ENCODE data around the gene PHETA2.

Gene PHETA2

GRCh38 chr22:42080287-42080686 lies 6.2 kb downstream of the PHETA2 start:
- H3K4me1 ChIP-seq (ENCODE audit: control extremely low read depth in 1 of 4, control insufficient read depth in 4 of 4, insufficient read depth in 4 of 4, low read length in 3 of 4), result peaks cover 5 to 19% (median 11%) of the 10 kb centered on the region in 4 experiments
- H3K36me3 ChIP-seq (ENCODE audit: control insufficient read depth in 4 of 4, insufficient read depth in 4 of 4, low read length in 3 of 4), result peaks cover 6 to 45% (median 33%) of the 10 kb centered on the region in 4 experiments
- DNase-seq, result peak in 1 of 3 donors; percentile 10
- peak overlapping the region; percentile 63 to 91 (median 83) for H3K4me3 ChIP-seq (ENCODE audit: control insufficient read depth in 1 of 7, extremely low read depth in 1 of 7, insufficient read depth in 4 of 7, low read depth in 2 of 7, low read length in 6 of 7)
- POLR2A ChIA-PET, result interaction anchor here (2.4 kb wide), 1 partner anchor 9 kb away, joined by 31 read pairs; the partner anchor contains the start of gene NDUFA6
- H3K9me3 ChIP-seq (ENCODE audit: control extremely low read depth in 1 of 5, control insufficient read depth in 4 of 5, insufficient read depth in 2 of 5, low read depth in 1 of 5, low read length in 4 of 5), result peaks cover 0 to 3% (median 0%) of the 10 kb centered on the region in 5 experiments
- no peaks in the 10 kb centered on the region for H3K27me3 ChIP-seq (replicated peaks in 2 of 5; ENCODE audit: control insufficient read depth in 4 of 5, insufficient read depth in 5 of 5, low read length in 4 of 5)
- CTCF ChIA-PET, result interaction anchor here (0.8 to 4.2 kb wide), 3 partner anchors 10 to 37 kb away, joined by 3 to 29 read pairs (median 3); partner anchors contain the start of gene NDUFA6
- peak overlapping the region; percentile 90 to 97 for H3K27ac ChIP-seq (ENCODE audit: insufficient read depth in 1 of 2, low read depth in 1 of 2, low read length in 2 of 2, poor library complexity in 1 of 2, severe bottlenecking in 2 of 2)
- WGBS (ENCODE audit: insufficient coverage), result 0% methylated on average over 7 of the region's 14 CpGs

- Histone ChIP-seq H3K36me3 (ENCODE audit: control insufficient read depth in 4 of 4, insufficient read depth in 4 of 4, low read length in 3 of 4) (peaks cover 12 to 52% (median 43%) of the 10 kb centered on the region in 4 experiments), H3K27ac (ENCODE audit: insufficient read depth in 1 of 2, low read depth in 1 of 2, low read length in 2 of 2, poor library complexity in 1 of 2, severe bottlenecking in 2 of 2) (no peak overlapping the region), H3K4me3 (ENCODE audit: control insufficient read depth in 1 of 7, extremely low read depth in 1 of 7, insufficient read depth in 4 of 7, low read depth in 2 of 7, low read length in 6 of 7) (no peak overlapping the region), H3K9me3 (ENCODE audit: control extremely low read depth in 1 of 5, control insufficient read depth in 4 of 5, insufficient read depth in 2 of 5, low read depth in 1 of 5, low read length in 4 of 5) (no peaks in the 10 kb centered on the region), H3K27me3 (replicated peaks in 2 of 5; ENCODE audit: control insufficient read depth in 4 of 5, insufficient read depth in 5 of 5, low read length in 4 of 5) (no peaks in the 10 kb centered on the region), H3K4me1 (ENCODE audit: control extremely low read depth in 1 of 4, control insufficient read depth in 4 of 4, insufficient read depth in 4 of 4, low read length in 3 of 4) (peaks cover 5 to 19% (median 11%) of the 10 kb centered on the region in 4 experiments)
- DNase-seq, result no peak
- ChIA-PET POLR2A (no interaction called here), CTCF (no interaction called here)
- 100% methylated on average over 3 of the region's 4 CpGs for WGBS (ENCODE audit: insufficient coverage)
Measured at GRCh38 chr22:42083119-42083518, 9.1 kb downstream of the PHETA2 start.

GRCh38 chr22:42084874-42085273 lies 10.8 kb downstream of the PHETA2 start:
- ChIA-PET CTCF (no interaction called here), POLR2A (no interaction called here)
- Histone ChIP-seq H3K27me3 (replicated peaks in 2 of 5; ENCODE audit: control insufficient read depth in 4 of 5, insufficient read depth in 5 of 5, low read length in 4 of 5) (no peaks in the 10 kb centered on the region), H3K9me3 (ENCODE audit: control extremely low read depth in 1 of 5, control insufficient read depth in 4 of 5, insufficient read depth in 2 of 5, low read depth in 1 of 5, low read length in 4 of 5) (peaks cover 0 to 4% (median 0%) of the 10 kb centered on the region in 5 experiments), H3K27ac (ENCODE audit: insufficient read depth in 1 of 2, low read depth in 1 of 2, low read length in 2 of 2, poor library complexity in 1 of 2, severe bottlenecking in 2 of 2) (no peak overlapping the region), H3K36me3 (ENCODE audit: control insufficient read depth in 4 of 4, insufficient read depth in 4 of 4, low read length in 3 of 4) (peaks cover 12 to 57% (median 47%) of the 10 kb centered on the region in 4 experiments), H3K4me1 (ENCODE audit: control extremely low read depth in 1 of 4, control insufficient read depth in 4 of 4, insufficient read depth in 4 of 4, low read length in 3 of 4) (peaks cover 5 to 19% (median 8%) of the 10 kb centered on the region in 4 experiments), H3K4me3 (ENCODE audit: control insufficient read depth in 1 of 7, extremely low read depth in 1 of 7, insufficient read depth in 4 of 7, low read depth in 2 of 7, low read length in 6 of 7) (no peak overlapping the region)
- 88% methylated on average over 5 of the region's 8 CpGs for WGBS (ENCODE audit: insufficient coverage)
- no peak for DNase-seq

- H3K36me3 ChIP-seq (ENCODE audit: control insufficient read depth in 4 of 4, insufficient read depth in 4 of 4, low read length in 3 of 4), result peaks cover 12 to 57% (median 47%) of the 10 kb centered on the region in 4 experiments
Measured at GRCh38 chr22:42086051-42086450, 12.0 kb downstream of the PHETA2 start.

GRCh38 chr22:42090596-42091454 lies 16.8 kb downstream of the PHETA2 start, which contains the start of gene NDUFA6:
Gene NDUFA6, minus strand, starts transcription at chr22:42090772. Its CDS starts 28 bp downstream, at chr22:42090744.
- H3K4me1 ChIP-seq (ENCODE audit: control extremely low read depth in 1 of 4, control insufficient read depth in 4 of 4, insufficient read depth in 4 of 4, low read length in 3 of 4), result peaks cover 2 to 21% (median 13%) of the 10 kb centered on the region in 4 experiments
- DNase-seq, result peak; percentile 99 to 100 (median 100)
- POLR2A ChIA-PET, result interaction anchor here (0.6 to 3.0 kb wide), 8 partner anchors 11 to 353 kb away, joined by 3 to 31 read pairs (median 4); partner anchors contain the start of gene SMDT1
- peak within 1 kb of the TSS; percentile 89 to 97 for H3K27ac ChIP-seq (ENCODE audit: insufficient read depth in 1 of 2, low read depth in 1 of 2, low read length in 2 of 2, poor library complexity in 1 of 2, severe bottlenecking in 2 of 2)
- CTCF ChIA-PET, result interaction anchor here (0.6 to 4.1 kb wide), 17 partner anchors 10 to 444 kb away, joined by 3 to 29 read pairs (median 5); partner anchors contain the start of genes NFAM1, SEPTIN3 and SMDT1
- H3K4me3 ChIP-seq (ENCODE audit: control insufficient read depth in 1 of 7, extremely low read depth in 1 of 7, insufficient read depth in 4 of 7, low read depth in 2 of 7, low read length in 6 of 7), result peak within 1 kb of the TSS; percentile 51 to 99 (median 93)
- no peaks in the 10 kb centered on the region for H3K27me3 ChIP-seq (replicated peaks in 2 of 5; ENCODE audit: control insufficient read depth in 4 of 5, insufficient read depth in 5 of 5, low read length in 4 of 5)
- 0% methylated on average over 53 of the region's 71 CpGs for WGBS (ENCODE audit: insufficient coverage)
- H3K9me3 ChIP-seq (ENCODE audit: control extremely low read depth in 1 of 5, control insufficient read depth in 4 of 5, insufficient read depth in 2 of 5, low read depth in 1 of 5, low read length in 4 of 5), result peaks cover 0 to 4% (median 0%) of the 10 kb centered on the region in 5 experiments
- H3K36me3 ChIP-seq (ENCODE audit: control insufficient read depth in 4 of 4, insufficient read depth in 4 of 4, low read length in 3 of 4), result peaks cover 6 to 24% (median 14%) of the 10 kb centered on the region in 4 experiments

More at GRCh38 chr22:42086051-42086450, 12.0 kb downstream of the PHETA2 start:
- ChIA-PET CTCF (no interaction called here), POLR2A (no interaction called here)
- no peak overlapping the region for H3K27ac ChIP-seq (ENCODE audit: insufficient read depth in 1 of 2, low read depth in 1 of 2, low read length in 2 of 2, poor library complexity in 1 of 2, severe bottlenecking in 2 of 2)
- DNase-seq, result no peak
- no peak overlapping the region for H3K4me3 ChIP-seq (ENCODE audit: control insufficient read depth in 1 of 7, extremely low read depth in 1 of 7, insufficient read depth in 4 of 7, low read depth in 2 of 7, low read length in 6 of 7)
- H3K9me3 ChIP-seq (ENCODE audit: control extremely low read depth in 1 of 5, control insufficient read depth in 4 of 5, insufficient read depth in 2 of 5, low read depth in 1 of 5, low read length in 4 of 5), result peaks cover 0 to 4% (median 0%) of the 10 kb centered on the region in 5 experiments
- peaks cover 0 to 14% (median 8%) of the 10 kb centered on the region in 4 experiments for H3K4me1 ChIP-seq (ENCODE audit: control extremely low read depth in 1 of 4, control insufficient read depth in 4 of 4, insufficient read depth in 4 of 4, low read length in 3 of 4)
- H3K27me3 ChIP-seq (replicated peaks in 2 of 5; ENCODE audit: control insufficient read depth in 4 of 5, insufficient read depth in 5 of 5, low read length in 4 of 5), result no peaks in the 10 kb centered on the region
- 91% methylated on average over 6 of the region's 6 CpGs for WGBS (ENCODE audit: insufficient coverage)

- H3K4me3 ChIP-seq (ENCODE audit: control insufficient read depth in 1 of 7, extremely low read depth in 1 of 7, insufficient read depth in 4 of 7, low read depth in 2 of 7, low read length in 6 of 7), result peak overlapping the region; percentile 50 to 96 (median 82)
- H3K9me3 ChIP-seq (ENCODE audit: control extremely low read depth in 1 of 5, control insufficient read depth in 4 of 5, insufficient read depth in 2 of 5, low read depth in 1 of 5, low read length in 4 of 5), result peaks cover 0 to 4% (median 0%) of the 10 kb centered on the region in 5 experiments
- peak overlapping the region; percentile 78 to 97 for H3K27ac ChIP-seq (ENCODE audit: insufficient read depth in 1 of 2, low read depth in 1 of 2, low read length in 2 of 2, poor library complexity in 1 of 2, severe bottlenecking in 2 of 2)
- peaks cover 2 to 21% (median 13%) of the 10 kb centered on the region in 4 experiments for H3K4me1 ChIP-seq (ENCODE audit: control extremely low read depth in 1 of 4, control insufficient read depth in 4 of 4, insufficient read depth in 4 of 4, low read length in 3 of 4)
- DNase-seq, result no peak
- no peaks in the 10 kb centered on the region for H3K27me3 ChIP-seq (replicated peaks in 2 of 5; ENCODE audit: control insufficient read depth in 4 of 5, insufficient read depth in 5 of 5, low read length in 4 of 5)
- ChIA-PET POLR2A (no interaction called here), CTCF (interaction anchor here (0.6 to 4.1 kb wide), 17 partner anchors 9 to 444 kb away, joined by 3 to 29 read pairs (median 5); partner anchors contain the start of genes NFAM1, SEPTIN3 and SMDT1)
- H3K36me3 ChIP-seq (ENCODE audit: control insufficient read depth in 4 of 4, insufficient read depth in 4 of 4, low read length in 3 of 4), result peaks cover under 1 to 18% (median 10%) of the 10 kb centered on the region in 4 experiments
- WGBS (ENCODE audit: insufficient coverage), result 21% methylated on average over 4 of the region's 7 CpGs
Measured at GRCh38 chr22:42091455-42091782, 17.4 kb downstream of the PHETA2 start.

Measured in common myeloid progenitor, CD34-positive (primary cell).